Neural cell (in vitro differentiated cells): ENCODE data around the gene SVEP1. TPM values are rescaled to one million over a fixed set of nuclear protein-coding genes. Genes with fewer than 3 reads are reported as not detected.

Source experiments
- H2AFZ ChIP-seq: fragments of 200-600, 300-800 bp; sonication (generic), shearing (Covaris generic); 2 replicates; pipeline ENCODE4 v1.6.0; 2014; ENCODE audit warnings: low read depth, mild to moderate bottlenecking, antibody characterized with exemption, low read length, moderate library complexity
- H3F3A ChIP-seq: fragments of 200-600 bp; shearing (Covaris generic); 2 replicates; pipeline ENCODE4 v1.6.1; 2016; ENCODE audit warnings: mild to moderate bottlenecking, moderate library complexity, mixed read lengths, antibody characterized with exemption, low read length; ENCODE audit not compliant: insufficient read depth, poor library complexity, severe bottlenecking
- H3K27ac ChIP-seq: fragments of 200-600, 300-800 bp; sonication (generic), shearing (Covaris generic); 2 replicates; pipeline ENCODE4 v1.5.1; 2014; ENCODE audit warnings: mild to moderate bottlenecking, low read length, moderate library complexity
- H3K27me3 ChIP-seq: fragments of 300-800, 200-600 bp; sonication (generic), shearing (Covaris generic); 2 replicates; pipeline ENCODE4 v1.6.0; 2014; ENCODE audit warnings: mild to moderate bottlenecking, low read depth, low read length, moderate library complexity; ENCODE audit not compliant: insufficient read depth
- H3K36me3 ChIP-seq: fragments of 300-800, 200-600 bp; sonication (generic), shearing (Covaris generic); 2 replicates; pipeline ENCODE4 v1.5.1; 2014; ENCODE audit warnings: mild to moderate bottlenecking, antibody characterized with exemption, low read length, moderate library complexity; ENCODE audit not compliant: insufficient read depth
- H3K4me2 ChIP-seq: fragments of 300-800, 200-600 bp; sonication (generic), shearing (Covaris generic); 2 replicates; pipeline ENCODE4 v1.6.0; 2014; ENCODE audit warnings: mild to moderate bottlenecking, low read length
- H3K4me3 ChIP-seq: fragments of 300-800, 200-600 bp; sonication (generic), shearing (Covaris generic); 2 replicates; pipeline ENCODE4 v1.5.1; 2014; ENCODE audit warnings: mild to moderate bottlenecking, low read length, moderate library complexity
- H3K79me2 ChIP-seq: fragments of 200-600 bp; shearing (Covaris generic); replicated peaks from 2 replicates; pipeline ENCODE4 v1.6.0; 2014; ENCODE audit warnings: mild to moderate bottlenecking, low read length, moderate library complexity; ENCODE audit not compliant: insufficient read depth
- H3K9ac ChIP-seq: fragments of 300-800, 200-600 bp; sonication (generic), shearing (Covaris generic); 2 replicates; pipeline ENCODE4 v1.6.1; 2016; ENCODE audit warnings: mild to moderate bottlenecking, low read length, mixed read lengths
- H3K9me2 ChIP-seq: fragments of 200-600 bp; shearing (Covaris generic); 2 replicates; pipeline ENCODE4 v1.6.1; 2016; ENCODE audit warnings: mild to moderate bottlenecking, low read length, mixed read lengths; ENCODE audit not compliant: insufficient read depth
- H3K9me3 ChIP-seq: fragments of 200-600, 300-800 bp; sonication (generic), shearing (Covaris generic); 2 replicates; pipeline ENCODE4 v1.6.1; 2016; ENCODE audit warnings: mild to moderate bottlenecking, mixed run types, low read length, moderate library complexity, mixed read lengths
- H4K20me1 ChIP-seq: fragments of 200-600 bp; shearing (Covaris generic); 2 replicates; pipeline ENCODE4 v1.6.1; 2016; ENCODE audit warnings: mild to moderate bottlenecking, mixed run types; ENCODE audit not compliant: insufficient read depth
- CTCF ChIP-seq: fragments of 450-650 bp; IDR thresholded peaks from 2 replicates; pipeline ENCODE4 v1.5.1; 2014; ENCODE audit warnings: antibody characterized with exemption, mild to moderate bottlenecking, moderate library complexity; ENCODE audit not compliant: poor library complexity, severe bottlenecking
- EP300 ChIP-seq: fragments of 450-650 bp; conservative IDR thresholded peaks from 2 replicates; pipeline ENCODE4 v1.6.1; 2014; ENCODE audit warnings: antibody characterized with exemption, mild to moderate bottlenecking, moderate library complexity; ENCODE audit not compliant: poor library complexity, severe bottlenecking
- EZH2 ChIP-seq: fragments of 200-600, 300-800 bp; shearing (Covaris generic), sonication (generic); IDR thresholded peaks from 2 replicates; pipeline ENCODE4 v1.6.1; 2014; ENCODE audit warnings: antibody characterized with exemption, low read length, borderline replicate concordance, mild to moderate bottlenecking; ENCODE audit not compliant: insufficient read depth, poor library complexity, severe bottlenecking
- MXI1 ChIP-seq: fragments of 450-650 bp; conservative IDR thresholded peaks from 2 replicates; pipeline ENCODE4 v1.6.1; 2014; ENCODE audit warnings: antibody characterized with exemption, mild to moderate bottlenecking; ENCODE audit not compliant: poor library complexity, severe bottlenecking
- POLR2AphosphoS5 ChIP-seq: IDR thresholded peaks from 2 replicates; pipeline ENCODE4 v1.6.1; 2012
- RAD21 ChIP-seq: fragments of 450-650 bp; conservative IDR thresholded peaks from 2 replicates; pipeline ENCODE4 v1.6.1; 2014; ENCODE audit warnings: antibody characterized with exemption, mild to moderate bottlenecking, moderate library complexity
- REST ChIP-seq: IDR thresholded peaks from 2 replicates; pipeline ENCODE4 v1.6.1; 2012; ENCODE audit warnings: borderline replicate concordance
- SMC3 ChIP-seq: fragments of 450-650 bp; conservative IDR thresholded peaks from 2 replicates; pipeline ENCODE4 v1.6.1; 2014; ENCODE audit warnings: antibody characterized with exemption, mild to moderate bottlenecking, moderate library complexity; ENCODE audit not compliant: poor library complexity
- TAF1 ChIP-seq: IDR thresholded peaks from 2 replicates; pipeline ENCODE4 v1.6.1; 2012; ENCODE audit warnings: low read depth
- polyA plus RNA-seq: library from polyadenylated mRNA; depleted of rRNA; stranded (reverse); fragments of >200 nt; gene quantifications from 2 replicates; pipeline ENCODE4 v1.2.3, GENCODE V29; 2014

The SVEP1 gene
- polyA plus RNA-seq, 1 donor from 2014 or later, result 0.10 TPM

GRCh38 chr9:110545705-110546104 lies 33.8 kb downstream of the SVEP1 start:
- no peaks in the 10 kb centered on the region for H4K20me1 ChIP-seq
- H3K9ac ChIP-seq, result no peak overlapping the region
- TF ChIP-seq EZH2, result no peak
- TF ChIP-seq REST, result no peak
- no peak for TF ChIP-seq TAF1
- TF ChIP-seq CTCF, result no peak
- TF ChIP-seq POLR2AphosphoS5, result no peak
- no peak for TF ChIP-seq MXI1
- no peak for TF ChIP-seq RAD21
- TF ChIP-seq SMC3, result no peak
- no peak for TF ChIP-seq EP300
- H3K4me3 ChIP-seq, result no peak overlapping the region
- no peak overlapping the region for H3K27ac ChIP-seq
- no peak overlapping the region for H2AFZ ChIP-seq
- H3K79me2 ChIP-seq, result no peaks in the 10 kb centered on the region
- H3K4me2 ChIP-seq, result no peak overlapping the region
- no peaks in the 10 kb centered on the region for H3K36me3 ChIP-seq
- H3K9me3 ChIP-seq, result no peaks in the 10 kb centered on the region
- no peaks in the 10 kb centered on the region for H3F3A ChIP-seq
- H3K9me2 ChIP-seq, result no peaks in the 10 kb centered on the region
- H3K27me3 ChIP-seq, result no peaks in the 10 kb centered on the region

- Histone ChIP-seq H3K36me3 (no peaks in the 10 kb centered on the region), H2AFZ (no peak overlapping the region), H4K20me1 (no peaks in the 10 kb centered on the region), H3K4me2 (no peak overlapping the region), H3K4me3 (no peak overlapping the region), H3F3A (no peaks in the 10 kb centered on the region), H3K79me2 (no peaks in the 10 kb centered on the region), H3K27ac (no peak overlapping the region), H3K9me3 (no peaks in the 10 kb centered on the region), H3K9me2 (no peaks in the 10 kb centered on the region), H3K9ac (no peak overlapping the region), H3K27me3 (no peaks in the 10 kb centered on the region)
- TF ChIP-seq TAF1 (no peak), EZH2 (no peak), REST (no peak), EP300 (no peak), SMC3 (no peak), CTCF (no peak), POLR2AphosphoS5 (no peak), RAD21 (no peak), MXI1 (no peak)
Observed at GRCh38 chr9:110543631-110544051, 35.9 kb downstream of the SVEP1 start.
